ENCODE data around the gene VAC14. TPM values are rescaled to one million over a fixed set of nuclear protein-coding genes. Genes with fewer than 3 reads are reported as not detected.

The VAC14 gene
- total and polyA plus RNA-seq, 2 experiments from 2014 or later: 42.3 to 77.7 TPM

DNA sequence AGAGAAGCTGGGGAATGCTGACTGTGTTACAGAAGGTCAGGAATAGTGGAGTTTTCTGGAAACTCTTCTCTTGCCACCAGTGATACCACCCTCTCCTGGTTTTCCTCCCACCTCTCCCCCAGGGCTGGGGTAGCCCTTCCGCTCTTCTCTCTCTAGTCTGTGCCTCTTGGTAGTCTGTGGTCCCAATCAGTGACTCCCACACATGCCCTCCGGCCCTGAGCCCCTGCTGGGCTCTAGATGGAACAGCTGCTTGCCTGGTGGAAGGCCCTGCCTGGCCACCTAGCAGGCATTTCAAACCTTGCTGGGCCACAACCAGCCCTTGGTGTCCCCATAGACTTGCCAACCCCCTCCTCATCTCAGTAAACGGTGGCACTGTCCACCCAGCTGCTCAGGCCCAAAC is 99.9 kb downstream of the VAC14 start (continued):
- TF ChIP-seq ZNF462 (CRISPR knock-in tag; IDR thresholded peaks at IDR 0.05) (no peak), EZH2 (IDR thresholded peaks at IDR 0.05; ENCODE audit: low read depth, unreplicated experiment) (no peak), EZH2phosphoT487 (IDR thresholded peaks at IDR 0.05; ENCODE audit: unreplicated experiment) (no peak)
- TF ChIP-seq, protein P1, sequence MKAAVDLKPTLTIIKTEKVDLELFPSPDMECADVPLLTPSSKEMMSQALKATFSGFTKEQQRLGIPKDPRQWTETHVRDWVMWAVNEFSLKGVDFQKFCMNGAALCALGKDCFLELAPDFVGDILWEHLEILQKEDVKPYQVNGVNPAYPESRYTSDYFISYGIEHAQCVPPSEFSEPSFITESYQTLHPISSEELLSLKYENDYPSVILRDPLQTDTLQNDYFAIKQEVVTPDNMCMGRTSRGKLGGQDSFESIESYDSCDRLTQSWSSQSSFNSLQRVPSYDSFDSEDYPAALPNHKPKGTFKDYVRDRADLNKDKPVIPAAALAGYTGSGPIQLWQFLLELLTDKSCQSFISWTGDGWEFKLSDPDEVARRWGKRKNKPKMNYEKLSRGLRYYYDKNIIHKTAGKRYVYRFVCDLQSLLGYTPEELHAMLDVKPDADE (IDR thresholded peaks at IDR 0.05): no peak

- Histone ChIP-seq H3K36me3 (ENCODE audit: insufficient read depth) (no peaks in the 10 kb centered on the region), H3K4me1 (ENCODE audit: insufficient read depth) (peaks cover 12% of the 10 kb centered on the region), H2AFZ (no peak overlapping the region), H3K27ac (ENCODE audit: low read depth) (no peak overlapping the region), H3K79me2 (replicated peaks; ENCODE audit: insufficient read depth) (no peaks in the 10 kb centered on the region), H3K4me3 (no peak overlapping the region), H3K27me3 (ENCODE audit: insufficient read depth) (no peaks in the 10 kb centered on the region), H3F3A (replicated peaks; ENCODE audit: low read depth) (no peaks in the 10 kb centered on the region), H4K20me1 (replicated peaks; ENCODE audit: insufficient read depth) (no peaks in the 10 kb centered on the region), H3K4me2 (no peak overlapping the region), H3K9me2 (ENCODE audit: insufficient read depth) (no peaks in the 10 kb centered on the region)
- H3K27me3 Mint-ChIP-seq (ENCODE audit: insufficient read depth, low read depth, poor library complexity): peaks cover 33% of the 10 kb centered on the region
- ATAC-seq (no peak), DNase-seq (ENCODE audit: low spot score) (no peak)
- no peak overlapping the region for H3K4me3 Mint-ChIP-seq
- peak overlapping the region; percentile 70; the same call in 1 of the 2 replicates for H3K27ac Mint-ChIP-seq
- H3K9me3 Mint-ChIP-seq: no peaks in the 10 kb centered on the region
- H3K36me3 Mint-ChIP-seq (ENCODE audit: low read depth): no peaks in the 10 kb centered on the region; the same call in 2 of the 3 replicates
- H3K4me1 Mint-ChIP-seq: peaks cover 33% of the 10 kb centered on the region
- TF ChIP-seq JUNB (IDR thresholded peaks at IDR 0.05; ENCODE audit: unreplicated experiment) (no peak), STAT1 (IDR thresholded peaks at IDR 0.05; ENCODE audit: unreplicated experiment) (no peak), CTCF (conservative IDR thresholded peaks at IDR 0.05; ENCODE audit: low read depth in 2 of 2) (no peak), POLR2AphosphoS5 (IDR thresholded peaks at IDR 0.05; ENCODE audit: low read depth) (no peak), ZNF331 (CRISPR knock-in tag; IDR thresholded peaks at IDR 0.05; ENCODE audit: low read depth) (no peak), ZNF114 (CRISPR knock-in tag; IDR thresholded peaks at IDR 0.05) (no peak), EZH2phosphoT487 (IDR thresholded peaks at IDR 0.05; ENCODE audit: unreplicated experiment) (no peak), CREB1 (CRISPR knock-in tag; IDR thresholded peaks at IDR 0.05; ENCODE audit: low read depth) (no peak)
These were observed 100.6 kb downstream of the VAC14 start for GRCh38 chr16:70700101-70701020.

All from GM23338 (cell line).